HL-60 (cell line): ENCODE results near the gene RAB36.

ENCODE experiments used
- DNase-seq, 2 experiments: peaks; one replicate each; pipeline ENCODE4 v3.0.0-alpha.2; 2010 to 2020; ENCODE audit warnings: low read depth in 1 of 2, low spot score in 1 of 2
- H3K27ac ChIP-seq: fragments of 250-450 bp; sonication (Bioruptor Pico); replicated peaks from 2 replicates; pipeline ENCODE4 v1.5.1; 2020; ENCODE audit warnings: mild to moderate bottlenecking, moderate library complexity
- H3K27me3 ChIP-seq: fragments of 250-450 bp; sonication (Bioruptor Pico); 2 replicates; pipeline ENCODE4 v1.5.1; 2021; ENCODE audit warnings: mild to moderate bottlenecking, moderate library complexity; ENCODE audit not compliant: insufficient read depth, poor library complexity, severe bottlenecking
- H3K4me3 ChIP-seq: replicated peaks from 2 replicates; pipeline ENCODE4 v1.5.1; 2011; ENCODE audit warnings: mild to moderate bottlenecking, control low read depth, low read length; ENCODE audit not compliant: insufficient read depth
- GABPA ChIP-seq: IDR thresholded peaks from 2 replicates; pipeline ENCODE4 v1.6.1; 2012; ENCODE audit warnings: low read depth
- POLR2AphosphoS5 ChIP-seq: IDR thresholded peaks from 2 replicates; pipeline ENCODE4 v1.6.1; 2012; ENCODE audit warnings: low read depth
- SPI1 ChIP-seq: IDR thresholded peaks from 2 replicates; pipeline ENCODE4 v1.6.1; 2012; ENCODE audit warnings: low read depth, mild to moderate bottlenecking, borderline replicate concordance
- TF ChIP-seq, protein P1 (sequence below): IDR thresholded peaks from 2 replicates; pipeline ENCODE4 v1.6.1; 2012; ENCODE audit warnings: low read depth; ENCODE audit not compliant: insufficient replicate concordance
- TF ChIP-seq, protein P2 (sequence below): IDR thresholded peaks from one replicate; pipeline ENCODE4 v1.5.1; 2011; ENCODE audit warnings: low read length, control low read depth, inconsistent platforms; ENCODE audit not compliant: insufficient read depth

The RAB36 gene

DNA sequence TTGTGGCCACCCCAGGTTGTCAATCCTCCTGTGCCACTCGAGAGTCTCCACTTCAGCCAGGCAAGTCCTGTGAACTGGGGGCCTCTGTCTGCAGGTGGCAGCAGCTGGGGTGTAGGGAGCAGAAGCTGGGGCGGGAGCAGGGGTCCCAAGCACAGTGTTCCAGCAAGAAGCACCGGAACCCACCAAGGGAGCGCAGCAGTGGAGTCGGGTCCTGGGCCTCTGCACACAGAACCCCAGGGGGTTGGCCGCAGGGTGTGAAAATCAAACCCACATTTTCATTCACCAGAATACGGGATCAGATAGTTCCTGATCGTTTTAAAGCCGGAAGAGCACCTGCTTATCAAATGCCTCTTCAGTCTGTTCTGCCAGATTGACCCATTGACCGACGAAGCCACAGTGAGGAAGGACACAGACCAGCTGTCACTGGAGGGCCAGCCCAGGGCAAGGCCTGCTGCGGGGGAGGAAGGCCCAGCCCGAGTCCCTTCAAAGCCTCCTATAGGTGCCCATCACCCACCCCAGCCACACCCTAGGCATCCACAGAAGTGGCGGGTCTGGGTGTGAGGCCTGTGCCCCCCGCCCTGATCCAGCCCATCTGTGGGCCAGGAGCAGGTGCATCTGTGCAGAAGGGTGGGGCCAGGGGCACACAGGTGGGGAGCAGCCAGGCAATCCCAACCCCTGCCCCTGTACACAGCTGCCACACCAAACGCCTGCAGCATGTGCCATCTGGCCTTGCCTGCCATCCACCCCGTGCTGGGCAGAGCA, 37.6 kb upstream of the RAB36 start:
- TF ChIP-seq GABPA (no peak), POLR2AphosphoS5 (no peak), SPI1 (no peak)
- H3K27ac ChIP-seq, result no peak overlapping the region
- no peaks in the 10 kb centered on the region for H3K27me3 ChIP-seq
- no peak for DNase-seq
- no peak overlapping the region for H3K4me3 ChIP-seq

DNA sequence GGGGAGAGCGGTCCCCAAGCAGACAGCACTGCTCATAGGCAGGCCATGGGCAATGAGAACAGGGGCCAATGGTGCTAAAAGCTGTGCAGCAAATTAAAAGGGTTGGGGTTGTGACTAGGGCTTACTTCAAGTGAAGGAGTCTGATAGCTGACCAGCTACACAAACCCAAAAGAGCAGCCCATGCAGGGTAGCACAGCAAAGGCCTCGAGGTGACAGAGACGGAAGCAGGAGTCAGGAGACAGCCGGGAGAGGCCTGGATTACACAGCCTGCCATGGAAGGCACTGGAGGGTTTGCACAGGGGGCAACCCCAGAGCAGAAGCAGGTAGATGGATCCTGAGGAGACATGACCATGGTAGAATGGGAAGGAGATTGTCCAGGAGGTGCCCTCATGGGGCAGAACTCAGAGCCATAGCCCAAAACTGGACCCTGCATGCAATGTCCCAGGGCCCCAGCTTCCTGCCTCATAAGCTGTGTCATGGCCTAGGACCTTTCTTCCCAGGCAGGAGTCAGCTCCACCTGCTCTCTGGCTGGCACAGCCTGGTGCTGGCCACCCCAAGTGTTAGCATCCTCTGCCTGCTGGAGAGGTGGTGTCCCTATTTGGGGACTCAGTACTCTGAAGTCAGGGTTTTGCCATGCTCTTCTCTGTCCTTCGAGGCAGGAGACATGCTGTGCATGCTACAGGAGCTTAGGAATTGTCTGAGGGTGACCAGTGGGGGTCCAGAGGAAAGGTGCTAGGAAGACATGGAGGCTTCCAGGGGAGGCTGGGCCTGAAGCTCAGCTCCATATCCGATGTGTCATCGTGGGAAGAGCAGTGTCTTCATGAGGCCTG, 36.8 kb upstream of the RAB36 start:
- Histone ChIP-seq H3K27ac (no peak overlapping the region), H3K27me3 (no peaks in the 10 kb centered on the region)
- DNase-seq, result no peak

DNA sequence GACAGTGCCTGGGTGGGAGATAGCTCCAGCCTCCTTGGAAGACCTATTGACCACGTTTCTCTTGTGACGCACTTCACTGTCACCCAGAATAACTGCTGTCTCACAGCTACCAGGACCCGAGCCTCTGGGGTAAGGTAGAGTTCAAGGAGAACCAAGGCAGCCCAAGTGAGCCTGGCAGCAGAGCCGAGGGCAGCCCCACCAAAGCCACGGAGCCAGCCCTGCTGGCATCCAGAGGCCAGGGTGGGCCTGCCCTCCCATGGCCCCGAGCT, 36.3 kb upstream of the RAB36 start:
- no peak for DNase-seq
- TF ChIP-seq GABPA, result no peak
- no peak for TF ChIP-seq SPI1
- TF ChIP-seq, protein P1, sequence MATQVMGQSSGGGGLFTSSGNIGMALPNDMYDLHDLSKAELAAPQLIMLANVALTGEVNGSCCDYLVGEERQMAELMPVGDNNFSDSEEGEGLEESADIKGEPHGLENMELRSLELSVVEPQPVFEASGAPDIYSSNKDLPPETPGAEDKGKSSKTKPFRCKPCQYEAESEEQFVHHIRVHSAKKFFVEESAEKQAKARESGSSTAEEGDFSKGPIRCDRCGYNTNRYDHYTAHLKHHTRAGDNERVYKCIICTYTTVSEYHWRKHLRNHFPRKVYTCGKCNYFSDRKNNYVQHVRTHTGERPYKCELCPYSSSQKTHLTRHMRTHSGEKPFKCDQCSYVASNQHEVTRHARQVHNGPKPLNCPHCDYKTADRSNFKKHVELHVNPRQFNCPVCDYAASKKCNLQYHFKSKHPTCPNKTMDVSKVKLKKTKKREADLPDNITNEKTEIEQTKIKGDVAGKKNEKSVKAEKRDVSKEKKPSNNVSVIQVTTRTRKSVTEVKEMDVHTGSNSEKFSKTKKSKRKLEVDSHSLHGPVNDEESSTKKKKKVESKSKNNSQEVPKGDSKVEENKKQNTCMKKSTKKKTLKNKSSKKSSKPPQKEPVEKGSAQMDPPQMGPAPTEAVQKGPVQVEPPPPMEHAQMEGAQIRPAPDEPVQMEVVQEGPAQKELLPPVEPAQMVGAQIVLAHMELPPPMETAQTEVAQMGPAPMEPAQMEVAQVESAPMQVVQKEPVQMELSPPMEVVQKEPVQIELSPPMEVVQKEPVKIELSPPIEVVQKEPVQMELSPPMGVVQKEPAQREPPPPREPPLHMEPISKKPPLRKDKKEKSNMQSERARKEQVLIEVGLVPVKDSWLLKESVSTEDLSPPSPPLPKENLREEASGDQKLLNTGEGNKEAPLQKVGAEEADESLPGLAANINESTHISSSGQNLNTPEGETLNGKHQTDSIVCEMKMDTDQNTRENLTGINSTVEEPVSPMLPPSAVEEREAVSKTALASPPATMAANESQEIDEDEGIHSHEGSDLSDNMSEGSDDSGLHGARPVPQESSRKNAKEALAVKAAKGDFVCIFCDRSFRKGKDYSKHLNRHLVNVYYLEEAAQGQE, result no peak
- TF ChIP-seq, protein P2, sequence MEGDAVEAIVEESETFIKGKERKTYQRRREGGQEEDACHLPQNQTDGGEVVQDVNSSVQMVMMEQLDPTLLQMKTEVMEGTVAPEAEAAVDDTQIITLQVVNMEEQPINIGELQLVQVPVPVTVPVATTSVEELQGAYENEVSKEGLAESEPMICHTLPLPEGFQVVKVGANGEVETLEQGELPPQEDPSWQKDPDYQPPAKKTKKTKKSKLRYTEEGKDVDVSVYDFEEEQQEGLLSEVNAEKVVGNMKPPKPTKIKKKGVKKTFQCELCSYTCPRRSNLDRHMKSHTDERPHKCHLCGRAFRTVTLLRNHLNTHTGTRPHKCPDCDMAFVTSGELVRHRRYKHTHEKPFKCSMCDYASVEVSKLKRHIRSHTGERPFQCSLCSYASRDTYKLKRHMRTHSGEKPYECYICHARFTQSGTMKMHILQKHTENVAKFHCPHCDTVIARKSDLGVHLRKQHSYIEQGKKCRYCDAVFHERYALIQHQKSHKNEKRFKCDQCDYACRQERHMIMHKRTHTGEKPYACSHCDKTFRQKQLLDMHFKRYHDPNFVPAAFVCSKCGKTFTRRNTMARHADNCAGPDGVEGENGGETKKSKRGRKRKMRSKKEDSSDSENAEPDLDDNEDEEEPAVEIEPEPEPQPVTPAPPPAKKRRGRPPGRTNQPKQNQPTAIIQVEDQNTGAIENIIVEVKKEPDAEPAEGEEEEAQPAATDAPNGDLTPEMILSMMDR, result no peak
- no peak for TF ChIP-seq POLR2AphosphoS5

More for the DNA sequence above, 36.8 kb upstream of the RAB36 start:
- no peak overlapping the region for H3K4me3 ChIP-seq
- TF ChIP-seq SPI1 (no peak), GABPA (no peak), POLR2AphosphoS5 (no peak)
- TF ChIP-seq, protein P2, result no peak
- TF ChIP-seq, protein P1, result no peak

DNA sequence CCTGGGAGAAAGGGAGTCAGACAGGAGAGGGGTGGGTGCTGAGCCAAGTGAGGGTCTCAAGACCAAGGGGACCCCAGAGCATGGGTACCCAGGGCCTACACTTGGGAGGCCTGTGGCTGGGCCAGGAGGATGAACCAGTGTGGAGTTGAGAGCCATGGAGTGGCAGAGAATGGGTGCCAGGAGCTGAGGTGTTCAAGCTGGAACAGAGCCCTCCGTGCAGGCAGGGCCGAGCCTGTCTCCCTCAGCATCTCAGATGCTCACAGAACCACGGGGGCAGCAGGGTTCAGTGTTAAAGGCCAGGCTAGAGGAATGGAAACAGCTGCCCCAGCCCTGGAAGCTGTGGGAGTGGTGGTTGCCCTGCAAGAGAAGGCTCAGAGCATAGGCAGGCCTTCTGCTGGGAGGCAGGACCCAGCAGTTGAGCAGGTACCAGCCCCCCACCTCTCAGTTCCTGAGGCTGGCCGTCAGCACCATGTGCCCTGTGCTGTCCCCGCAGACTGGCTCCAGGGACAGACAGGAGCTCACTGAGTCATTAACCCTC, 35.8 kb upstream of the RAB36 start:
- no peak overlapping the region for H3K27ac ChIP-seq
- TF ChIP-seq GABPA (no peak), POLR2AphosphoS5 (no peak), SPI1 (no peak)
- TF ChIP-seq, protein P2, result no peak
- TF ChIP-seq, protein P1, result no peak
- no peak overlapping the region for H3K4me3 ChIP-seq
- H3K27me3 ChIP-seq, result no peaks in the 10 kb centered on the region
- DNase-seq, result no peak

More for the DNA sequence above, 36.3 kb upstream of the RAB36 start:
- Histone ChIP-seq H3K27me3 (no peaks in the 10 kb centered on the region), H3K4me3 (no peak overlapping the region), H3K27ac (no peak overlapping the region)
